Glomerular endothelial cell (primary cell): ENCODE measurements around the gene PPP1R11. TPM values are rescaled to one million over a fixed set of nuclear protein-coding genes. Genes with fewer than 3 reads are reported as not detected.
A peak's percentile ranks its signal among the peaks of the same experiment; 100 is the strongest.

Experiments
- DNase-seq: peaks from one replicate; pipeline ENCODE4 v3.0.0-alpha.2; 2011; ENCODE audit warnings: low read depth, low spot score; ENCODE audit errors: extremely low read depth
- total RNA-seq: library from RNA; depleted of rRNA; stranded (reverse); fragments of >200 nt; gene quantifications from 2 replicates; pipeline ENCODE4 v1.2.3, GENCODE V29; 2015

PPP1R11 gene
- total RNA-seq, 1 donor from 2014 or later: 37.4 TPM

- DNase-seq: peak; percentile 88
Measured at GRCh38 chr6:30061092-30061857, 5.7 kb upstream of the PPP1R11 start, which contains the start of gene POLR1H. Gene POLR1H, plus strand, starts transcription at chr6:30061265. Its CDS starts 260 bp downstream, at chr6:30061525.

DNA sequence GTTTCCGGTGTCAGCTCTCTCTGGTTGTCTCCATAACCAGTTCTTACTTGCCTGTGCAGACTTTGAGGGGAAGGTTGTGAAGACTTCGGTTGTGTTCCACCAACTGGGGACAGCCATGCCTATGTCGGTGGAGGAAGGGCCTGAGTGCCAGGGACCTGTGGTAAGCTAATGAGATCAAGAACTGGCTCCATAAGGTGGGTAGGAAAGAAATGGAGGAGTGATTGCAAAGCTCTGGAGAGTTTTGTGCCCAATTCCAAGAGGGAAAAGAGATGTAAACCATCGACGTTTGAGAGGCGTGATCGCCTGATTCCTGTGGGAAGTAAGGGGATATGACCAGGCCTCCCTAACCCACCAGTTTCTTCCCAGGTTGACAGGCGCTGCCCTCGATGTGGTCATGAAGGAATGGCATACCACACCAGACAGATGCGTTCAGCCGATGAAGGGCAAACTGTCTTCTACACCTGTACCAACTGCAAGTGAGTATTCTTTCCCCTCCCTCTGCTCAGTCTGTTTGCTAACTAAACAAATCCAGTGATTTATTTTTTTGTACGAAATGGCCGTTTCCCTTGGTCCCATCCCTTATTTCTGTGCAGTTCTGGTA lies 5.0 kb upstream of the PPP1R11 start:
- DNase-seq: no peak

GRCh38 chr6:30062471-30063178 lies 4.4 kb upstream of the PPP1R11 start:
- no peak for DNase-seq

DNA sequence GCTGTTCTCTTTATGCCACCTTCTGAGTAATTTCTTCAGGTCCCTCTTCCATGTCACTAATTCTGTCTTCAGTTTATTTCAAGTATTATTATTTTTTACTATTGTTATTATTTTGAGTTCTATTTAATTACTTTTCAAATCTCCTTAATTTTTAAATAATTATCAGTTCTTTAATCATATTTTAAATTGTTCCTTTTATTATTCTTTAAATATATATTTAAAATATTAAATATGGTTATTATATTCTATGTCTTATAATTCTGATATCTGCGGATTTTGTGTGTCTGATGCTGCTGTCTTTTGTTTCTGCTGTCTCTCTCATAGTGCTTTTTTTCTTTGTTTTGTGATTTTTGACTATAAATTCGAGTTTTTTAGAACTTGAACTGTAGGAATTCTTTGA lies 3.7 kb upstream of the PPP1R11 start:
- no peak for DNase-seq

GRCh38 chr6:30066082-30066481 lies 916 bp upstream of the PPP1R11 start:
- DNase-seq: no peak

- DNase-seq: no peak
Measured at GRCh38 chr6:30067460-30068139, 602 bp downstream of the PPP1R11 start.

GRCh38 chr6:30071081-30071818 lies 4.3 kb downstream of the PPP1R11 start:
- DNase-seq: no peak

GRCh38 chr6:30071858-30072257 lies 4.9 kb downstream of the PPP1R11 start:
- DNase-seq: no peak

DNA sequence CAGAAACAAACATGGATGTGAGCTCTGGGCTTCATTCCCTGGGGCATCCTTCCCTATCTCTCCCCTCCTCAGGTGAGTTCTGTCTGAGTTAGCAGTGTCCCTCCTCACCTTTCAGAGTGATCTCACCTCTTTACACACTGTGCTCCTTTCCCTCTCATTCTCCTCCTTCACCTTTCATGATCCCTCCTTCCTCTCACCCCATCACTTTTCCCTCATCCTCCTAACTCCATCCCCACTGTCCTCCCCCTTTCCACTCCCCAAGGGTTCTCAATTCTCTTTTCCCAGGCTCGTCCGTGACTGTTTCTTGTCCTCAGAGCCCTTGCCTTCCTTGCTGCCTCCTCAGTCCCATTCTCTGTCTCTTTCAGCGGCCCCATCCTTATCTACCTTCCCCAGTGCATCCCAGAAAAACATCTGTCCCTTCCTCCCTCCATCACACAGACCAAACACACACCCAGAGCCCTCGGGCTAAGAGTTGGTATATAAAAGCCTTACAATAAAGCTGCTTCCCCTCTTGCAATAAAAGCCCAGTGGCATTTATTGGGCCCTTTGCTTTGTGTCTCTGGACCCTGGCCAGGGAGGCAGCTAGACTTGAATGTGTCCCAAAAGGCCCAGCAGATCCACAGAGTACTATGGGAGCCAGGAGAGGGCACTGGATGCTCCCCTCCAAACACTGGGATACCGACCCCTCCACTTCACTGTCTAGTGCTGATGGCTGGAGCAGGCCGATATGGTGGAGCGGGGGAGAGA lies 6.7 kb downstream of the PPP1R11 start:
- no peak for DNase-seq

- DNase-seq: no peak
Measured at GRCh38 chr6:30074331-30075093, 7.5 kb downstream of the PPP1R11 start.

DNA sequence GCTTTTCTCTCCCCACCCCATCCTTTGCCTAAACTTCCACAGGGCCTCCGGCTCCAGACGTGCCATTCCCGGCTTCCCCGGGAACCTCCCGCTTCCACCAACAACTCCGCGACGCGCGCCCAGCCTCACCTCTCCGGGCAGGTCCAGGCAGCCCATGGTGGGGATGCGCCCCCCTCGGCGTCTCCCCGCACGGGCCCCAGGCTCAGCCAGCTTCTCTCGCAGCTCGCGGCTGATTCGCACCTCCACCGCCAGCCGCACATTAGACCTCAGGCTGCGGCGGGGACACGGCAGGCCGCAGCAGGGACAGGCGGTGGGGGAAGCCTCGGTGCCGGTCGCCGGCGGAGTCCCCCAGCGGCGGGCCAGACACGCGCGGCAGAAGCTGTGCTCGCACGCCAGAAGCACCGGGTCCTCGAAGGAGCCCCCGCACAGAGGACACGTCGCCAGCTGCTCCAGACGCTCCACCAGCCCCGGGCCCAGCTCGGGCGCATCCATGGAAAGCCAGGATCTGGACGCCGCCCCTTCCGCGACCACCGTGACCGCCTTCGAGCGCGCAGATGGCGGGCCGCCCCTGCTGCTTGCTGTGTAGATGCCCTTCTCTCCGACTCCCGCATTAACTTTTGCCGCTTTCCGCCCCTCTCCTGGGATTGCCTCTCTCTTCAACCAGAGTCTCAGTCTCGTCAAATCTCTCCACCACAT lies 8.2 kb downstream of the PPP1R11 start, which contains the start of gene RNF39:
TSS of gene RNF39 (minus strand) at position 676 of the 696 bp plus-strand sequence. CDS start at position 492, 184 bp downstream.
- DNase-seq: no peak

DNA sequence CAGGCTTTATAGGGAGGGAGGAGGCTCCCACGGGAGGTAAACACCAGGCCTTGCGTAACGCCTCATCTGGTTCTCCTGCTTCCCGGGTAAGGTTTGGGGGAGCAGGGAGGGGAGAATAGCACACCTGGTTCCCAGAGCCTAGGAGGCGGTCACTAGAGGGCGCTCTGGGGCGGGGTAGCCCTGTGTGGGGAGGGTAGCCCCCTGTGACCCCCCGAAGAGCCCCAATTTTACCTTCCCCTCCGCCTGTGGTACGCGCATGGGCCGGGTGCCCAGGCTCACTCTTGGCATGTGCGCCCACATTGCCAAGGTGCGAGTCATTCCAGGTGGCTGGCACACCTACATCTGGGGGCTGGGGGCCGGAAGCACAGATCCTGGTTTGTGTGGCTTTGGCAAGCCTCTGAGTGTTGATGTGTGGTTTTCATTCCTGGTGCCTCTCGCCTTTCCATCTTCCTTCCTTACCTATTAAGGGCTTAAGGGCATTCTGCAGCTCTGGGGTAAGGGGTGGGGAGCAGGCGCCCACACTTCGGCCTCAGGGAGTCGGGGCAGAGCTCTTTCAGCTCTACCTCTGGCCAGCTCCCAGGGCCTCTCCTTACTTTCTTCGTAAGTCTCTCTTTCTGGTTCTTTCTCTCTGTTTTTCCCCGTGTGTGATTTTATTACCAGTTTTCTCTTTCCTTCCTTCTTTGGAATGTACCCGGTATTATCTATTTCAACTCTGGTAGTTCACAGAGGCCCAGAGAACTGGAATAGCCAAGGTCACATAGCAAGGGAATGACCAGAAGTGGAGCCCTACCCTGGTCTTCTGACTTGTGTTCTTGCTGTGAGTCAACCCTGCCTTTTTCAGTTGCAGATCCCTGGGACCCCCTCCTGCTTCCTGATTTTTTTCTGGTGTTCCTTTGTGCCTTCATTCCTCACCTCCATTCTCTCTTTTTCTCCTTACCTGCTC lies 9.1 kb downstream of the PPP1R11 start:
- DNase-seq: no peak

DNA sequence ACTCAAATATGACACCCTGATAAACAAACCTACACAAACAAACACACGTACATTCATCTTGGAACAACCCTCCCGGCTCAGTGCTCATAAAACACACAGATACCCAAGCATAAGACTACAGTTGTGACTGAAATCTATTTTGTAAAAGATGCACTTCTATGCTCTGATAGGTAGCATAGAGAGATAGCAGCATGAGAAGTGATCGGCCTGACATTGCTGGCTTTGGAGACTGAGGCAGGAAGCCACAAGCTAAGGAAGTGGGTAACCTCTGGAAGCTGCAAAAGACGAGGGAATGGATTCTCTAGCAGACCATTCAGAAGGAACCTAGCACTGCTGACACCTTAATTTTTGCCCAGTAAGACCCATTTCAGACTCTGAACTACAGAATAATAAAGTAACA lies 10.2 kb downstream of the PPP1R11 start:
- DNase-seq: no peak

DNA sequence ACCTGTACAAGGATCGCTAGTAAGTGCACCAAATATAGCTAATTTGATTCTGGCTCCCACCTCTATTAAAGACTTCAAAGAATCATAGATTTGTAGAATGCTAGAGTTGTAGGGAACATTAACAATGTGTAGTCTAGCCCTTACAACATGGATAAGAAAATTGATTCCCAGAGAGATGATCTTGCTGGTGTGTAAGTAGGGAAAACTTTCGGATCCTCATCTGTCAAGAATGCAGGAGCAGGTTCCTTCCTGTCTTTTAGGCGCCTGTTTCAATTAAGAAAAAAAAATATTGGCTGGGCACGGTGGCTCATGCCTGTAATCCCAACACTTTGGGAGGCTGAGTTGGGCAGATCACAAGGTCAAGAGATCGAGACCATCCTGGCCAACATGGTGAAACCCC lies 20.9 kb downstream of the PPP1R11 start:
- no peak for DNase-seq

DNA sequence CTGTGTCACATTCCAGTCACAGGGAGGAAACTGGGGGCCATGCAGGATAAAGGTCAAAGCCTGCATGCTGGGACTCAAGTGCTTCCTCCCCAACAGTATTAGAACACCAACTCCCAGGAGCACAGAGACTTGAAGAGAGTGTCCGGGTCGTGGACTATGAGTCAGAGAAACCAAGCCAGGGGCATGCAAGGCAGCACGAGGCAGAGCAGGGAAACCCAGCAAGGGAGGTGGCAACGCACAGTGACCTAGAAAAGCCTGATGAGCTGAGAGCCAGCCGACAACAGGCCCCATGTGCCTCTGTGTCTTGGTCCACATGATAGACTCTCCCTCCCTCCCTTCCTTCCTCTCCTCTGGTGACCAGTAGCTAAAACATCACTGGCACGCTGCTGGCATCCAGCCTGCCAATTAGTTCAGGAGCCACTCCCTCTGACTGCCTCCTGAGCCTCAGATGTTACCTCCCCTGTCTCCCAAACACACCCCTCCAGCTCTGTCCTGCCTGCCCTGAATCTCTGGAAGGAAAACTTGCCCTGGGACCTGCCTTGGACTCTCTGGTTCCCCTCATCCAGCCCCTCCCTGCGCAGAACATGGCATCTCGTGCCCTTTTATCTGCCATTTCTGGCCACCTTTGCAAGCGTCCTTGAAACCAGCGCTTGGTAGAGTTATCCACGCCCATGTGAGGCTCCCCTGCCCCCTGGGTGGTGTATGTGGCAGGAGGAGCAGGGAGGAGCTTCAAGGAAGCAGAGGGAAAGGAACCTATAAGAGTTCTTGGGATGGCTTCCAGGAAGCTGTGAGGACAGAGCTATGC lies 24.8 kb downstream of the PPP1R11 start:
- DNase-seq: no peak

GRCh38 chr6:30092852-30093543 lies 26.0 kb downstream of the PPP1R11 start:
- DNase-seq: no peak
